Liver (tissue), 9 donors: Measurements from ENCODE around the gene TOX2. TPM values are rescaled to one million over a fixed set of nuclear protein-coding genes. Genes with fewer than 3 reads are reported as not detected.

Experiments
- DNase-seq: peaks from one replicate; pipeline ENCODE4 v3.0.0-alpha.2; 2017; ENCODE audit warnings: low spot score
- H3K27ac ChIP-seq, 2 donors: one replicate each; pipeline ENCODE4 v1.7.0; 2013; ENCODE audit warnings: inconsistent platforms in 2 of 2, low read length in 2 of 2, control low read depth in 1 of 2, low read depth in 1 of 2, mild to moderate bottlenecking in 1 of 2
- H3K27me3 ChIP-seq, 4 donors: one replicate each; pipeline versions ENCODE4 v1.6.1 to v1.7.0; 2013; ENCODE audit warnings: low read length in 3 of 4, inconsistent platforms in 1 of 4, mild to moderate bottlenecking in 1 of 4, moderate library complexity in 1 of 4; ENCODE audit not compliant: control insufficient read depth in 4 of 4, insufficient read depth in 4 of 4
- H3K36me3 ChIP-seq, 4 donors: one replicate each; pipeline versions ENCODE4 v1.6.1 to v1.7.0; 2013; ENCODE audit warnings: low read length in 3 of 4, mild to moderate bottlenecking in 3 of 4, low read depth in 1 of 4, moderate library complexity in 1 of 4; ENCODE audit not compliant: control insufficient read depth in 4 of 4, insufficient read depth in 3 of 4
- H3K4me1 ChIP-seq, 4 donors: one replicate each; pipeline versions ENCODE4 v1.6.1 to v1.7.0; 2013; ENCODE audit warnings: low read length in 3 of 4, mild to moderate bottlenecking in 3 of 4, moderate library complexity in 1 of 4; ENCODE audit not compliant: control insufficient read depth in 4 of 4, insufficient read depth in 4 of 4
- H3K4me3 ChIP-seq, 3 donors: one replicate each; pipeline versions ENCODE4 v1.6.1 to v1.7.0; 2013; ENCODE audit warnings: low read length in 3 of 3, control low read depth in 1 of 3, low read depth in 1 of 3, mild to moderate bottlenecking in 1 of 3
- H3K9ac ChIP-seq, 2 donors: one replicate each; pipeline ENCODE4 v1.7.0; 2013; ENCODE audit warnings: low read length in 2 of 2, mild to moderate bottlenecking in 2 of 2, moderate library complexity in 2 of 2, control low read depth in 1 of 2, low read depth in 1 of 2
- H3K9me3 ChIP-seq, 4 donors: one replicate each; pipeline versions ENCODE4 v1.6.1 to v1.7.0; 2013; ENCODE audit warnings: low read length in 3 of 4; ENCODE audit not compliant: control insufficient read depth in 4 of 4
- ATF3 ChIP-seq: IDR thresholded peaks from 2 replicates; pipeline ENCODE4 v1.6.1; 2016; ENCODE audit warnings: antibody characterized with exemption
- CTCF ChIP-seq: fragments of 150-350 bp; IDR thresholded peaks from 2 replicates; pipeline ENCODE4 v1.5.1; 2017; ENCODE audit warnings: improper control_type of control experiment, low read depth, low read length; ENCODE audit not compliant: missing input control
- EGR1 ChIP-seq, 2 donors: IDR thresholded peaks; 2 replicates each; pipeline ENCODE4 v1.6.1; 2016 to 2018; ENCODE audit warnings: antibody characterized with exemption in 2 of 2, low read depth in 2 of 2
- FOXA1 ChIP-seq: IDR thresholded peaks from 2 replicates; pipeline ENCODE4 v1.6.1; 2016; ENCODE audit warnings: antibody characterized with exemption
- GABPA ChIP-seq, 2 donors: IDR thresholded peaks in 1 of 2; conservative IDR thresholded peaks in 1 of 2; 2 replicates each; pipeline ENCODE4 v1.6.1; 2016; ENCODE audit warnings: antibody characterized with exemption in 2 of 2, mild to moderate bottlenecking in 1 of 2, moderate library complexity in 1 of 2
- HNF4A ChIP-seq, 2 donors: conservative IDR thresholded peaks; 2 replicates each; pipeline ENCODE4 v1.6.1; 2016; ENCODE audit warnings: antibody characterized with exemption in 2 of 2, mild to moderate bottlenecking in 2 of 2
- NR2F2 ChIP-seq: IDR thresholded peaks from 2 replicates; pipeline ENCODE4 v1.6.1; 2016; ENCODE audit warnings: antibody characterized with exemption
- RAD21 ChIP-seq, 2 donors: IDR thresholded peaks; 2 replicates each; pipeline ENCODE4 v1.6.1; 2016; ENCODE audit warnings: antibody characterized with exemption in 2 of 2, mild to moderate bottlenecking in 2 of 2
- REST ChIP-seq: IDR thresholded peaks from 2 replicates; pipeline ENCODE4 v1.6.1; 2016; ENCODE audit warnings: antibody characterized with exemption, mild to moderate bottlenecking
- SP1 ChIP-seq: IDR thresholded peaks from 2 replicates; pipeline ENCODE4 v1.6.1; 2018; ENCODE audit warnings: antibody characterized with exemption, mild to moderate bottlenecking
- TAF1 ChIP-seq: conservative IDR thresholded peaks from 2 replicates; pipeline ENCODE4 v1.6.1; 2016; ENCODE audit warnings: antibody characterized with exemption, mild to moderate bottlenecking
- YY1 ChIP-seq: IDR thresholded peaks from 2 replicates; pipeline ENCODE4 v1.6.1; 2016; ENCODE audit warnings: antibody characterized with exemption, mild to moderate bottlenecking
- ZBTB33 ChIP-seq: IDR thresholded peaks from 2 replicates; pipeline ENCODE4 v1.6.1; 2016; ENCODE audit warnings: antibody characterized with exemption
- WGBS: extraction: QIAGEN DNeasy Blood & Tissue Kit; methylation state at CpG from one replicate; pipeline ENCODE4 v1.1.7; 2013; 5-methylcytosine and 5-hydroxymethylcytosine counted together
- polyA plus RNA-seq, 2 donors: library from polyadenylated mRNA; stranded (reverse) in 1 of 2; unstranded in 1 of 2; fragments of 200-250 nt in 1 of 2; fragments of >200 nt in 1 of 2; fragmentation: Nextera tagmentation in 1 of 2; extraction: Ambion mirVana in 1 of 2; gene quantifications; one replicate each; pipeline versions ENCODE4 v1.2.1 to v1.2.3, GENCODE V29; 2013 to 2015
- total RNA-seq, 2 donors: library from RNA; depleted of rRNA; stranded (reverse); fragments of >200 nt; gene quantifications; one replicate each; pipeline ENCODE4 v1.2.3, GENCODE V29; 2014
- donor health status: healthy.
- donor health status: healthy.
- donor health status: healthy.
- donor health status: healthy.
- donor health status: healthy.

TOX2 gene
- total and polyA plus RNA-seq, 4 donors = 0.33 to 2.7 (median 1.4) TPM

GRCh38 chr20:44011251-44011940 lies 96.7 kb downstream of the TOX2 start:
- Histone ChIP-seq H3K9me3 (no peaks in the 10 kb centered on the region), H3K9ac (no peak overlapping the region), H3K4me1 (no peaks in the 10 kb centered on the region), H3K27ac (no peak overlapping the region), H3K4me3 (no peak overlapping the region), H3K27me3 (peaks cover 0 to 3% (median 0%) of the 10 kb centered on the region in 4 donors), H3K36me3 (no peaks in the 10 kb centered on the region)
- DNase-seq = no peak
- TF ChIP-seq FOXA1 = no peak
- TF ChIP-seq CTCF = no peak
- TF ChIP-seq REST = no peak
- TF ChIP-seq NR2F2 = no peak
- no peak for TF ChIP-seq EGR1 (IDR thresholded peaks at IDR 0.05; ENCODE audit: low read depth in 2 of 2)
- no peak for TF ChIP-seq GABPA (IDR thresholded peaks at IDR 0.05 in 1 of 2, conservative IDR thresholded peaks at IDR 0.05 in 1 of 2)
- TF ChIP-seq HNF4A (conservative IDR thresholded peaks at IDR 0.05) = no peak
- TF ChIP-seq YY1 = no peak
- TF ChIP-seq RAD21 (IDR thresholded peaks at IDR 0.05) = no peak
- TF ChIP-seq ZBTB33 = no peak
- no peak for TF ChIP-seq ATF3
- TF ChIP-seq SP1 = no peak
- no peak for TF ChIP-seq TAF1
- WGBS = 87% methylated on average over 10 of the region's 10 CpGs

GRCh38 chr20:44012466-44013226 lies 98.0 kb downstream of the TOX2 start:
- no peak for DNase-seq
- TF ChIP-seq GABPA (IDR thresholded peaks at IDR 0.05 in 1 of 2, conservative IDR thresholded peaks at IDR 0.05 in 1 of 2) = no peak
- TF ChIP-seq EGR1 (IDR thresholded peaks at IDR 0.05; ENCODE audit: low read depth in 2 of 2) = no peak
- TF ChIP-seq NR2F2 = no peak
- no peak for TF ChIP-seq FOXA1
- TF ChIP-seq REST = no peak
- no peak for TF ChIP-seq RAD21 (IDR thresholded peaks at IDR 0.05)
- TF ChIP-seq SP1 = no peak
- Histone ChIP-seq H3K4me1 (no peaks in the 10 kb centered on the region), H3K27ac (no peak overlapping the region), H3K27me3 (peaks cover 0 to 3% (median 0%) of the 10 kb centered on the region in 4 donors), H3K36me3 (no peaks in the 10 kb centered on the region), H3K9me3 (no peaks in the 10 kb centered on the region), H3K9ac (no peak overlapping the region), H3K4me3 (no peak overlapping the region)
- WGBS = 93% methylated on average over 4 of the region's 4 CpGs
